ENCODE results near the gene MS4A18.

GRCh38 chr11:60774726-60775125 lies 50.2 kb downstream of the MS4A18 start:
- no peak for TF ChIP-seq CTCF (IDR thresholded peaks at IDR 0.05; ENCODE audit: low read depth, low read length, missing input control)
- no peak for TF ChIP-seq NR2F2 (IDR thresholded peaks at IDR 0.05)
- TF ChIP-seq RXRA (IDR thresholded peaks at IDR 0.05): no peak
